ENCODE results near the gene MT3.

GRCh38 chr16:56633535-56633934, 44.2 kb downstream of the MT3 start:
- TF ChIP-seq USF1 (IDR thresholded peaks at IDR 0.05; ENCODE audit: borderline replicate concordance, low read depth) (no peak), GABPA (IDR thresholded peaks at IDR 0.05; ENCODE audit: low read depth) (no peak), IRF3 (IDR thresholded peaks at IDR 0.05; ENCODE audit: low read depth, low read length) (no peak)

All from SK-N-SH (cell line).